ENCODE results near the gene RANBP17.

The RANBP17 gene

GRCh38 chr5:171299851-171300250, 438.0 kb downstream of the RANBP17 start:
- DNase-seq (ENCODE audit: low spot score): no peak

GRCh38 chr5:171300358-171300757, 438.5 kb downstream of the RANBP17 start:
- no peak for DNase-seq (ENCODE audit: low spot score)

- no peak for DNase-seq (ENCODE audit: low spot score)
Measured at GRCh38 chr5:171306166-171306565, 444.3 kb downstream of the RANBP17 start.

GRCh38 chr5:171306781-171307591, 445.2 kb downstream of the RANBP17 start:
- no peak for DNase-seq (ENCODE audit: low spot score)

- no peak for DNase-seq (ENCODE audit: low spot score)
Measured at GRCh38 chr5:171307789-171308452, 446.1 kb downstream of the RANBP17 start.

GRCh38 chr5:171308453-171309275, 446.8 kb downstream of the RANBP17 start, which contains the start of gene TLX3:
Gene TLX3 (plus strand): TSS chr5:171309248. CDS start chr5:171309366, 118 bp downstream.
- peak; percentile 77 for DNase-seq (ENCODE audit: low spot score)

- DNase-seq (ENCODE audit: low spot score): no peak
Measured at GRCh38 chr5:171309276-171310211, 447.7 kb downstream of the RANBP17 start.

- no peak for DNase-seq (ENCODE audit: low spot score)
Measured at GRCh38 chr5:171310212-171310818, 448.5 kb downstream of the RANBP17 start.

GRCh38 chr5:171310819-171311321, 449.1 kb downstream of the RANBP17 start:
- DNase-seq (ENCODE audit: low spot score): no peak

GRCh38 chr5:171311322-171312077, 449.7 kb downstream of the RANBP17 start:
- no peak for DNase-seq (ENCODE audit: low spot score)

- no peak for DNase-seq (ENCODE audit: low spot score)
Measured at GRCh38 chr5:171312129-171312974, 450.5 kb downstream of the RANBP17 start.

GRCh38 chr5:171313481-171314206, 451.8 kb downstream of the RANBP17 start:
- no peak for DNase-seq (ENCODE audit: low spot score)

- DNase-seq (ENCODE audit: low spot score): no peak
Measured at GRCh38 chr5:171314728-171315385, 453.0 kb downstream of the RANBP17 start.

- DNase-seq (ENCODE audit: low spot score): no peak
Measured at GRCh38 chr5:171315386-171315891, 453.6 kb downstream of the RANBP17 start.

GRCh38 chr5:171315925-171316257, 454.1 kb downstream of the RANBP17 start:
- DNase-seq (ENCODE audit: low spot score): no peak

- no peak for DNase-seq (ENCODE audit: low spot score)
Measured at GRCh38 chr5:171316258-171317121, 454.7 kb downstream of the RANBP17 start.

GRCh38 chr5:171317230-171317629, 455.4 kb downstream of the RANBP17 start:
- DNase-seq (ENCODE audit: low spot score): no peak

Measured in COLO829 (cell line).